ENCODE measurements around the gene KCNAB2. TPM values are rescaled to one million over a fixed set of nuclear protein-coding genes. Genes with fewer than 3 reads are reported as not detected.

Gene KCNAB2
- polyA plus RNA-seq, 10 donors: 3.7 to 9.0 (median 5.7) TPM

GRCh38 chr1:6096243-6097116 lies 50.8 kb downstream of the KCNAB2 start:
- no peak for DNase-seq

- no peak for DNase-seq
Observed at GRCh38 chr1:6097117-6097595, 51.5 kb downstream of the KCNAB2 start.

- DNase-seq: no peak
Observed at GRCh38 chr1:6097824-6098223, 52.1 kb downstream of the KCNAB2 start.

- DNase-seq: peak; percentile 29 to 85 (median 75)
Observed at GRCh38 chr1:6098303-6099215, 52.9 kb downstream of the KCNAB2 start.

- no peak for DNase-seq
Observed at GRCh38 chr1:6099297-6099696, 53.6 kb downstream of the KCNAB2 start.

- no peak for DNase-seq
Observed at GRCh38 chr1:6099787-6100765, 54.4 kb downstream of the KCNAB2 start.

- no peak for DNase-seq
Observed at GRCh38 chr1:6100861-6101783, 55.4 kb downstream of the KCNAB2 start.

GRCh38 chr1:6101826-6102531 lies 56.3 kb downstream of the KCNAB2 start:
- no peak for DNase-seq

- DNase-seq: no peak
Observed at GRCh38 chr1:6102532-6102845, 56.8 kb downstream of the KCNAB2 start.

- DNase-seq: peak in 1 of 3 donors; percentile 44
Observed at GRCh38 chr1:6103111-6103853, 57.6 kb downstream of the KCNAB2 start.

GRCh38 chr1:6103854-6104530 lies 58.3 kb downstream of the KCNAB2 start:
- DNase-seq: no peak

- DNase-seq: no peak
Observed at GRCh38 chr1:6104631-6105030, 58.9 kb downstream of the KCNAB2 start.

GRCh38 chr1:6105218-6105679 lies 59.6 kb downstream of the KCNAB2 start:
- DNase-seq: no peak

GRCh38 chr1:6105763-6106162 lies 60.1 kb downstream of the KCNAB2 start:
- DNase-seq: no peak

GRCh38 chr1:6106321-6106731 lies 60.6 kb downstream of the KCNAB2 start:
- DNase-seq: no peak

- DNase-seq: no peak
Observed at GRCh38 chr1:6106977-6107376, 61.3 kb downstream of the KCNAB2 start.

- no peak for DNase-seq
Observed at GRCh38 chr1:6107409-6108356, 62.0 kb downstream of the KCNAB2 start.

Measured in muscle of back (tissue), 11 donors.